NCI-H1436 treated with DMSO at 0.1 percent for 48 hours (cell line): ENCODE measurements around the gene PODN.

Source experiments
- DNase-seq: peaks from one replicate; lab custom pipeline; 2025; lab: John Stamatoyannopoulos, UW

Gene PODN

GRCh38 chr1:53089478-53090226 is 27.6 kb downstream of the PODN start:
- no peak for DNase-seq

- no peak for DNase-seq
Observed at GRCh38 chr1:53090227-53091147, 28.5 kb downstream of the PODN start.

- no peak for DNase-seq
Observed at GRCh38 chr1:53091841-53092645, 30.0 kb downstream of the PODN start.

- no peak for DNase-seq
Observed at GRCh38 chr1:53092659-53093450, 30.8 kb downstream of the PODN start.

- no peak for DNase-seq
Observed at GRCh38 chr1:53093451-53093754, 31.4 kb downstream of the PODN start.

- DNase-seq: no peak
Observed at GRCh38 chr1:53093778-53094532, 31.9 kb downstream of the PODN start.

- DNase-seq: no peak
Observed at GRCh38 chr1:53094533-53094919, 32.5 kb downstream of the PODN start.

GRCh38 chr1:53104289-53104913 is 42.4 kb downstream of the PODN start:
- no peak for DNase-seq

- no peak for DNase-seq
Observed at GRCh38 chr1:53107090-53107489, 45.1 kb downstream of the PODN start.

GRCh38 chr1:53107570-53108322 is 45.7 kb downstream of the PODN start:
- DNase-seq: no peak

GRCh38 chr1:53108646-53109580 is 46.9 kb downstream of the PODN start:
- DNase-seq: no peak

GRCh38 chr1:53110370-53111072 is 48.5 kb downstream of the PODN start:
- no peak for DNase-seq

GRCh38 chr1:53111073-53111556 is 49.1 kb downstream of the PODN start:
- DNase-seq: no peak

- no peak for DNase-seq
Observed at GRCh38 chr1:53111693-53112092, 49.7 kb downstream of the PODN start.

GRCh38 chr1:53112271-53112774 is 50.3 kb downstream of the PODN start:
- DNase-seq: no peak

- DNase-seq: no peak
Observed at GRCh38 chr1:53112861-53113260, 50.8 kb downstream of the PODN start.

GRCh38 chr1:53114090-53114489 is 52.1 kb downstream of the PODN start:
- no peak for DNase-seq
